HepG2 (cell line): Measurements from ENCODE around the gene CCDC57. TPM values are rescaled to one million over a fixed set of nuclear protein-coding genes. Genes with fewer than 3 reads are reported as not detected.

Experiments
- ARID2 ChIP-seq: sonication (generic); formaldehyde crosslinking; IDR thresholded peaks from 2 replicates; pipeline ENCODE4 v1.8.1; 2022; ENCODE audit warnings: mild to moderate bottlenecking, missing genetic modification reagents, borderline replicate concordance
- MAF1 ChIP-seq: sonication (generic); formaldehyde crosslinking; IDR thresholded peaks from 2 replicates; pipeline ENCODE4 v1.5.0; 2020; ENCODE audit warnings: missing genetic modification reagents, borderline replicate concordance
- MEIS1 ChIP-seq: sonication (generic); formaldehyde crosslinking; IDR thresholded peaks from 2 replicates; pipeline ENCODE4 v1.9.0; 2021; ENCODE audit warnings: mild to moderate bottlenecking, missing genetic modification reagents, moderate library complexity, borderline replicate concordance
- NBN ChIP-seq: fragments of 450-650 bp; conservative IDR thresholded peaks from 2 replicates; pipeline ENCODE4 v1.6.1; 2017
- RARA ChIP-seq: IDR thresholded peaks from 2 replicates; pipeline ENCODE4 v1.6.1; 2016; ENCODE audit warnings: missing genetic modification reagents, missing compliant biosample characterization
- RFX5 ChIP-seq: IDR thresholded peaks from 2 replicates; pipeline ENCODE4 v1.6.1; 2011; ENCODE audit warnings: low read depth, low read length, improper control_type of control experiment
- ZFP41 ChIP-seq: sonication (generic); formaldehyde crosslinking; IDR thresholded peaks from 2 replicates; pipeline ENCODE4 v1.4.0; 2020; ENCODE audit warnings: mild to moderate bottlenecking, missing genetic modification reagents, borderline replicate concordance
- ZNF468 ChIP-seq: sonication (generic); formaldehyde crosslinking; IDR thresholded peaks from 2 replicates; pipeline ENCODE4 v1.8.0; 2022; ENCODE audit warnings: mild to moderate bottlenecking, moderate library complexity, missing genetic modification reagents
- ZNF496 ChIP-seq: sonication (generic); formaldehyde crosslinking; IDR thresholded peaks from 2 replicates; pipeline ENCODE4 v1.8.1; 2023; ENCODE audit warnings: mild to moderate bottlenecking, moderate library complexity, missing genetic modification reagents; ENCODE audit not compliant: insufficient replicate concordance
- ZNF552 ChIP-seq: sonication (generic); formaldehyde crosslinking; IDR thresholded peaks from 2 replicates; pipeline ENCODE4 v1.9.0; 2022; ENCODE audit warnings: missing genetic modification reagents, mild to moderate bottlenecking, borderline replicate concordance
- ZNF660 ChIP-seq: sonication (generic); formaldehyde crosslinking; IDR thresholded peaks from 2 replicates; pipeline ENCODE4 v1.5.1; 2020; ENCODE audit warnings: mild to moderate bottlenecking, low read depth, missing genetic modification reagents, borderline replicate concordance
- ZNF713 ChIP-seq: sonication (generic); formaldehyde crosslinking; IDR thresholded peaks from 2 replicates; pipeline ENCODE4 v1.4.0; 2020; ENCODE audit warnings: mild to moderate bottlenecking, missing genetic modification reagents
- ZNF775 ChIP-seq: sonication (generic); formaldehyde crosslinking; IDR thresholded peaks from 2 replicates; pipeline ENCODE4 v1.4.0; 2020; ENCODE audit warnings: missing genetic modification reagents, mild to moderate bottlenecking, moderate library complexity, borderline replicate concordance
- polyA plus RNA-seq, 8 experiments: library from polyadenylated mRNA; depleted of rRNA in 3 of 8; stranded (reverse) in 7 of 8; unstranded in 1 of 8; fragments of >200 nt; fragmentation: Illumina TruSeq in 4 of 8; extraction: Trizol in 4 of 8; gene quantifications; 2 replicates each; pipeline versions ENCODE4 v1.2.1 to v1.2.3, GENCODE V29; 2011 to 2016; ENCODE audit warnings: low read depth in 4 of 8, missing spikeins in 1 of 8, mixed read lengths in 1 of 8; ENCODE audit not compliant: insufficient read depth in 1 of 8
- total RNA-seq, 5 experiments: library from RNA; depleted of rRNA; stranded (reverse); fragments of >200 nt; fragmentation: Illumina TruSeq; extraction: Trizol; gene quantifications; 2 replicates each; pipeline ENCODE4 v1.2.3, GENCODE V29; 2016; ENCODE audit warnings: low read depth in 1 of 5
- TF ChIP-seq, protein P1 (sequence below): IDR thresholded peaks from 2 replicates; pipeline ENCODE4 v1.6.1; 2016; ENCODE audit warnings: missing compliant biosample characterization, missing genetic modification reagents, borderline replicate concordance
- TF ChIP-seq, protein P2 (sequence below): IDR thresholded peaks from 2 replicates; pipeline ENCODE4 v1.6.1; 2016; ENCODE audit warnings: low read depth, control low read depth
- TF ChIP-seq, protein P3 (sequence below): sonication (generic); formaldehyde crosslinking; IDR thresholded peaks from one replicate; pipeline ENCODE4 v1.5.1; 2020; ENCODE audit warnings: mild to moderate bottlenecking, missing genetic modification reagents; ENCODE audit errors: not compliant biosample characterization

CCDC57 gene
- total and polyA plus RNA-seq, 2 of the 13 experiments (the other 11 are each of a cell fraction or from before 2014, with no cell fraction given): 59.3 to 59.9 TPM

DNA sequence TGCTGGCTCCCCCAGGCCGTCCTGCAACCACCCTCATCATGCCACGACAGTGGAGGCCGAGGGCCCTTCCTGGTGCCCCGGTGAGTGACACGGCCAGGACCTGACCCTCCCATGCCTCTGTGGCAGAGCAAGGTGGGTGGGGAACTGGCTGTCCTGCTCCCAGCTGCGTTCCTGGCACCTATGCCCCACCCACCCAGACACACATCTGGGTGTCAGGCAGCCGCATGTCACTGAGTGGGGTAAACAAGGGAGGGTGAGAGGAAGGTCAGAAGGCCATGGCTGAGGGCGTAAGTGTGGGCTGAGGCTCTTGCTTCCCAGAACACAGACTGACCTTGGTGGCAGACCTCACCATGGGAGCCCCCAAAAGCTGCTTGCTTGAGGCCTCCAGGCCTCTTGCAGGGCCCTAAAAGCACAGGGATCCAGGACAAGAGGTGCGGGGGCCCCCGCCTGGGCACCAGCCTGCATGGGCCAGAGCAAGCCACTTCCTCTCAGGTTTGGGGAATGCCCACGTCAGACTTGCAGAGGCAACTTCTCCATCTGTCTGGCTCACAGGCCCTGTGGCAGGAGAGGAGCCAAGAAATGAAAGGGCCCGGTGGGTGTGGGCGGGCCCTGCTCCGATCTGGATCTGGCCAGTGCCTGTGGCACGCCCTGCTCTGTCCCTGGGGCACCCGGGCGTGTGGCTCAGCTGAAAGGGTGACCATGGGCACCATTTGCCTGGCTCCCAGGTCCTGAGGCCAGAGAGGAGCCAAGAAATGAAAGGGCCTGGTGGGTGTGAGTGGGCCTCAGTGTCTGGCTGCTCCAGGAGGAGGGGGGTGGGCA is 3.9 kb upstream of the CCDC57 start (continued):
- TF ChIP-seq ZNF496 (CRISPR knock-in tag) (no peak), ZNF660 (CRISPR knock-in tag) (no peak), RFX5 (no peak), ZNF775 (CRISPR knock-in tag) (no peak), MEIS1 (CRISPR knock-in tag) (no peak), ARID2 (CRISPR knock-in tag) (no peak), ZNF468 (CRISPR knock-in tag) (peak; percentile 34; the same call in 1 of the 2 replicates), MAF1 (CRISPR knock-in tag) (no peak), ZNF552 (CRISPR knock-in tag) (peak; percentile 82; the same call in 1 of the 2 replicates), RARA (CRISPR knock-in tag) (peak; percentile 98), ZFP41 (CRISPR knock-in tag) (no peak), ZNF713 (CRISPR knock-in tag) (no peak), NBN (no peak)
- TF ChIP-seq, protein P1, sequence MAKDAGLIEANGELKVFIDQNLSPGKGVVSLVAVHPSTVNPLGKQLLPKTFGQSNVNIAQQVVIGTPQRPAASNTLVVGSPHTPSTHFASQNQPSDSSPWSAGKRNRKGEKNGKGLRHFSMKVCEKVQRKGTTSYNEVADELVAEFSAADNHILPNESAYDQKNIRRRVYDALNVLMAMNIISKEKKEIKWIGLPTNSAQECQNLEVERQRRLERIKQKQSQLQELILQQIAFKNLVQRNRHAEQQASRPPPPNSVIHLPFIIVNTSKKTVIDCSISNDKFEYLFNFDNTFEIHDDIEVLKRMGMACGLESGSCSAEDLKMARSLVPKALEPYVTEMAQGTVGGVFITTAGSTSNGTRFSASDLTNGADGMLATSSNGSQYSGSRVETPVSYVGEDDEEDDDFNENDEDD (CRISPR knock-in tag): no peak; the same call in 1 of the 2 replicates
- TF ChIP-seq, protein P2, sequence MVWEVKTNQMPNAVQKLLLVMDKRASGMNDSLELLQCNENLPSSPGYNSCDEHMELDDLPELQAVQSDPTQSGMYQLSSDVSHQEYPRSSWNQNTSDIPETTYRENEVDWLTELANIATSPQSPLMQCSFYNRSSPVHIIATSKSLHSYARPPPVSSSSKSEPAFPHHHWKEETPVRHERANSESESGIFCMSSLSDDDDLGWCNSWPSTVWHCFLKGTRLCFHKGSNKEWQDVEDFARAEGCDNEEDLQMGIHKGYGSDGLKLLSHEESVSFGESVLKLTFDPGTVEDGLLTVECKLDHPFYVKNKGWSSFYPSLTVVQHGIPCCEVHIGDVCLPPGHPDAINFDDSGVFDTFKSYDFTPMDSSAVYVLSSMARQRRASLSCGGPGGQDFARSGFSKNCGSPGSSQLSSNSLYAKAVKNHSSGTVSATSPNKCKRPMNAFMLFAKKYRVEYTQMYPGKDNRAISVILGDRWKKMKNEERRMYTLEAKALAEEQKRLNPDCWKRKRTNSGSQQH: peak; percentile 3; the same call in 1 of the 2 replicates
- TF ChIP-seq, protein P3, sequence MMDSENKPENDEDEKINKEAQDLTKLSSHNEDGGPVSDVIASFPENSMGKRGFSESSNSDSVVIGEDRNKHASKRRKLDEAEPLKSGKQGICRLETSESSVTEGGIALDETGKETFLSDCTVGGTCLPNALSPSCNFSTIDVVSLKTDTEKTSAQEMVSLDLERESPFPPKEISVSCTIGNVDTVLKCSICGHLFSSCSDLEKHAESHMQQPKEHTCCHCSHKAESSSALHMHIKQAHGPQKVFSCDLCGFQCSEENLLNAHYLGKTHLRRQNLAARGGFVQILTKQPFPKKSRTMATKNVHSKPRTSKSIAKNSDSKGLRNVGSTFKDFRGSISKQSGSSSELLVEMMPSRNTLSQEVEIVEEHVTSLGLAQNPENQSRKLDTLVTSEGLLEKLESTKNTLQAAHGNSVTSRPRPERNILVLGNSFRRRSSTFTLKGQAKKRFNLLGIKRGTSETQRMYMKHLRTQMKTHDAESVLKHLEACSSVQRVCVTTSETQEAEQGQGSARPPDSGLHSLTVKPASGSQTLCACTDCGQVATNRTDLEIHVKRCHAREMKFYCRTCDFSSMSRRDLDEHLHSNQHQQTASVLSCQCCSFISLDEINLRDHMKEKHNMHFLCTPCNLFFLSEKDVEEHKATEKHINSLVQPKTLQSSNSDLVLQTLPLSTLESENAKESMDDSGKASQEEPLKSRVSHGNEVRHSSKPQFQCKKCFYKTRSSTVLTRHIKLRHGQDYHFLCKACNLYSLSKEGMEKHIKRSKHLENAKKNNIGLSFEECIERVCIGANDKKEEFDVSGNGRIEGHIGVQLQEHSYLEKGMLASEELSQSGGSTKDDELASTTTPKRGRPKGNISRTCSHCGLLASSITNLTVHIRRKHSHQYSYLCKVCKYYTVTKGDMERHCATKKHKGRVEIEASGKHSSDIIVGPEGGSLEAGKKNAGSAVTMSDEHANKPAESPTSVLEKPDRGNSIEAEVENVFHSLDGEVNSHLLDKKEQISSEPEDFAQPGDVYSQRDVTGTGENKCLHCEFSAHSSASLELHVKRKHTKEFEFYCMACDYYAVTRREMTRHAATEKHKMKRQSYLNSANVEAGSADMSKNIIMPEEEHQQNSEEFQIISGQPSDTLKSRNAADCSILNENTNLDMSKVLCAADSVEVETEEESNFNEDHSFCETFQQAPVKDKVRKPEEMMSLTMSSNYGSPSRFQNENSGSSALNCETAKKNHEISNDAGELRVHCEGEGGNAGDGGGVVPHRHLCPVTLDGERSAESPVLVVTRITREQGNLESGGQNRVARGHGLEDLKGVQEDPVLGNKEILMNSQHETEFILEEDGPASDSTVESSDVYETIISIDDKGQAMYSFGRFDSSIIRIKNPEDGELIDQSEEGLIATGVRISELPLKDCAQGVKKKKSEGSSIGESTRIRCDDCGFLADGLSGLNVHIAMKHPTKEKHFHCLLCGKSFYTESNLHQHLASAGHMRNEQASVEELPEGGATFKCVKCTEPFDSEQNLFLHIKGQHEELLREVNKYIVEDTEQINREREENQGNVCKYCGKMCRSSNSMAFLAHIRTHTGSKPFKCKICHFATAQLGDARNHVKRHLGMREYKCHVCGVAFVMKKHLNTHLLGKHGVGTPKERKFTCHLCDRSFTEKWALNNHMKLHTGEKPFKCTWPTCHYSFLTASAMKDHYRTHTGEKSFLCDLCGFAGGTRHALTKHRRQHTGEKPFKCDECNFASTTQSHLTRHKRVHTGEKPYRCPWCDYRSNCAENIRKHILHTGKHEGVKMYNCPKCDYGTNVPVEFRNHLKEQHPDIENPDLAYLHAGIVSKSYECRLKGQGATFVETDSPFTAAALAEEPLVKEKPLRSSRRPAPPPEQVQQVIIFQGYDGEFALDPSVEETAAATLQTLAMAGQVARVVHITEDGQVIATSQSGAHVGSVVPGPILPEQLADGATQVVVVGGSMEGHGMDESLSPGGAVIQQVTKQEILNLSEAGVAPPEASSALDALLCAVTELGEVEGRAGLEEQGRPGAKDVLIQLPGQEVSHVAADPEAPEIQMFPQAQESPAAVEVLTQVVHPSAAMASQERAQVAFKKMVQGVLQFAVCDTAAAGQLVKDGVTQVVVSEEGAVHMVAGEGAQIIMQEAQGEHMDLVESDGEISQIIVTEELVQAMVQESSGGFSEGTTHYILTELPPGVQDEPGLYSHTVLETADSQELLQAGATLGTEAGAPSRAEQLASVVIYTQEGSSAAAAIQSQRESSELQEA: peak; percentile 2
